GM12801 (cell line): ENCODE results near the gene BACH2.

Experiments used
- CTCF ChIP-seq: IDR thresholded peaks from one replicate; pipeline ENCODE4 v1.5.1; 2011; ENCODE audit warnings: control low read depth; ENCODE audit not compliant: insufficient read length; ENCODE audit errors: extremely low read depth

Gene BACH2

GRCh38 chr6:90020746-90021145 is 275.9 kb downstream of the BACH2 start:
- no peak for TF ChIP-seq CTCF

GRCh38 chr6:90019216-90019615 is 277.4 kb downstream of the BACH2 start:
- TF ChIP-seq CTCF: no peak

- TF ChIP-seq CTCF: no peak
These were observed 280.8 kb downstream of the BACH2 start for GRCh38 chr6:90015883-90016282.

- TF ChIP-seq CTCF: no peak
These were observed 287.6 kb downstream of the BACH2 start for GRCh38 chr6:90008908-90009501.

- no peak for TF ChIP-seq CTCF
These were observed 288.3 kb downstream of the BACH2 start for GRCh38 chr6:90008189-90008907.

- TF ChIP-seq CTCF: no peak
These were observed 291.4 kb downstream of the BACH2 start for GRCh38 chr6:90005048-90005827.

- TF ChIP-seq CTCF: no peak
These were observed 292.1 kb downstream of the BACH2 start for GRCh38 chr6:90004511-90004910.
